GM12891 (cell line): Measurements from ENCODE around the gene KIF25.

Experiments used
- POLR2A ChIP-seq: IDR thresholded peaks from 2 replicates; pipeline ENCODE4 v1.6.1; 2011; ENCODE audit warnings: low read depth, low read length, control low read depth
- POLR2AphosphoS5 ChIP-seq: IDR thresholded peaks from 2 replicates; pipeline ENCODE4 v1.6.1; 2011; ENCODE audit warnings: low read depth, low read length, control low read depth

- TF ChIP-seq POLR2A (no peak), POLR2AphosphoS5 (no peak)
These were observed 57.5 kb downstream of the KIF25 start for GRCh38 chr6:168054765-168055560.
